ENCODE results near the gene BIN2. TPM values are rescaled to one million over a fixed set of nuclear protein-coding genes. Genes with fewer than 3 reads are reported as not detected.
"Not testable (repeated sequence)": the region's sequence is repeated elsewhere in the genome, so short reads cannot be mapped to it uniquely, and the experiment has no call there.

BIN2 gene
- total RNA-seq, 8 experiments from 2014 or later: 0.14 to 3.0 (median 1.1) TPM; not detected in 3

GRCh38 chr12:51323317-51323960, 535 bp downstream of the BIN2 start:
- no peak overlapping the region for H3K27ac ChIP-seq
- H3K4me1 ChIP-seq (replicated peaks in 1 of 2): no peaks in the 10 kb centered on the region
- 80 to 100% (median 91%) methylated on average over 1 to 5 of the region's 15 CpGs; no CpG with 5 or more reads in 3 of the 10 experiments for WGBS, 10 experiments
- ATAC-seq (replicated peaks in 6 of 8): no peak
- in situ Hi-C loops (cut with MboI; ENCODE audit: low pct_unique_long_range_greater_than_20kb in 2 of 9, low sequenced_read_pairs in 9 of 9, unreplicated experiment in 9 of 9): loop anchor here in 1 of 9 experiments (10.0 kb wide), 1 partner anchor 49 kb away; the partner anchor contains the start of gene SMAGP
- no peak overlapping the region for H3K4me3 ChIP-seq

- H3K4me1 ChIP-seq (replicated peaks in 1 of 2): no peaks in the 10 kb centered on the region
- 75 to 100% (median 84%) methylated on average over 2 to 5 of the region's 5 CpGs for WGBS, 10 experiments
- ATAC-seq (replicated peaks in 6 of 8): no peak
- H3K27ac ChIP-seq: no peak overlapping the region
- in situ Hi-C loops (cut with MboI; ENCODE audit: low pct_unique_long_range_greater_than_20kb in 2 of 9, low sequenced_read_pairs in 9 of 9, unreplicated experiment in 9 of 9): loop anchor here in 1 of 9 experiments (10.0 kb wide), 1 partner anchor 48 kb away; the partner anchor contains the start of gene SMAGP
- no peak overlapping the region for H3K4me3 ChIP-seq
Measured at GRCh38 chr12:51322452-51322851, 1.5 kb downstream of the BIN2 start.

- WGBS, 10 experiments: 85 to 100% (median 100%) methylated on average over 1 to 3 of the region's 3 CpGs; no CpG with 5 or more reads in 2 of the 10 experiments
- no peak for ATAC-seq (replicated peaks in 6 of 8)
- Histone ChIP-seq H3K4me1 (replicated peaks in 1 of 2) (no peaks in the 10 kb centered on the region), H3K4me3 (no peak overlapping the region), H3K27ac (no peak overlapping the region)
- in situ Hi-C loops (cut with MboI; ENCODE audit: low pct_unique_long_range_greater_than_20kb in 2 of 9, low sequenced_read_pairs in 9 of 9, unreplicated experiment in 9 of 9): loop anchor here in 1 of 9 experiments (10.0 kb wide), 1 partner anchor 47 kb away; the partner anchor contains the start of gene SMAGP
Measured at GRCh38 chr12:51321882-51322281, 2.1 kb downstream of the BIN2 start.

- 0 to 60% (median 18%) methylated on average over 1 to 2 of the region's 3 CpGs; no CpG with 5 or more reads in 2 of the 10 experiments for WGBS, 10 experiments
- peak in 5 of 8 experiments; percentile 31 to 66 (median 48) for ATAC-seq (replicated peaks in 6 of 8)
- no peak overlapping the region for H3K4me3 ChIP-seq
- in situ Hi-C loops (cut with MboI; ENCODE audit: low pct_unique_long_range_greater_than_20kb in 2 of 9, low sequenced_read_pairs in 9 of 9, unreplicated experiment in 9 of 9): loop anchor here in 1 of 9 experiments (10.0 kb wide), 1 partner anchor 46 kb away; the partner anchor contains the start of gene SMAGP
- H3K4me1 ChIP-seq (replicated peaks in 1 of 2): no peaks in the 10 kb centered on the region
- no peak overlapping the region for H3K27ac ChIP-seq
Measured at GRCh38 chr12:51320695-51321320, 3.2 kb downstream of the BIN2 start.

GRCh38 chr12:51320311-51320694, 3.7 kb downstream of the BIN2 start:
- Histone ChIP-seq H3K4me3 (no peak overlapping the region), H3K4me1 (replicated peaks in 1 of 2) (no peaks in the 10 kb centered on the region), H3K27ac (no peak overlapping the region)
- peak in 3 of 8 experiments; percentile 8 to 18 (median 13) for ATAC-seq (replicated peaks in 6 of 8)
- in situ Hi-C loops (cut with MboI; ENCODE audit: low pct_unique_long_range_greater_than_20kb in 2 of 9, low sequenced_read_pairs in 9 of 9, unreplicated experiment in 9 of 9): loop anchor here in 1 of 9 experiments (10.0 kb wide), 1 partner anchor 46 kb away; the partner anchor contains the start of gene SMAGP
- 0 to 88% (median 64%) methylated on average over 1 to 4 of the region's 4 CpGs; no CpG with 5 or more reads in 1 of the 10 experiments for WGBS, 10 experiments

GRCh38 chr12:51318846-51319599, 5.0 kb downstream of the BIN2 start:
- in situ Hi-C loops (cut with MboI; ENCODE audit: low pct_unique_long_range_greater_than_20kb in 2 of 9, low sequenced_read_pairs in 9 of 9, unreplicated experiment in 9 of 9): no loop called here
- Histone ChIP-seq H3K4me1 (replicated peaks in 1 of 2) (no peaks in the 10 kb centered on the region), H3K4me3 (no peak overlapping the region), H3K27ac (no peak overlapping the region)
- 0 to 100% (median 54%) methylated on average over 1 to 3 of the region's 3 CpGs for WGBS, 10 experiments
- ATAC-seq (replicated peaks in 6 of 8): peak in 3 of 8 experiments; percentile 74 to 82 (median 74)

- H3K4me3 ChIP-seq; H3K4me1 ChIP-seq (replicated peaks in 1 of 2); H3K27ac ChIP-seq; in situ Hi-C loops (cut with MboI; ENCODE audit: low pct_unique_long_range_greater_than_20kb in 2 of 9, low sequenced_read_pairs in 9 of 9, unreplicated experiment in 9 of 9): not testable (repeated sequence)
- WGBS, 10 experiments: 60 to 100% (median 96%) methylated on average over 1 to 4 of the region's 8 CpGs; no CpG with 5 or more reads in 1 of the 10 experiments
- peak in 1 of 8 experiments; percentile 11 for ATAC-seq (replicated peaks in 6 of 8)
Measured at GRCh38 chr12:51318057-51318806, 5.7 kb downstream of the BIN2 start.

GRCh38 chr12:51311389-51311788, 12.6 kb downstream of the BIN2 start:
- Histone ChIP-seq H3K4me1 (replicated peaks in 1 of 2) (no peaks in the 10 kb centered on the region), H3K27ac (no peak overlapping the region), H3K4me3 (no peak overlapping the region)
- in situ Hi-C loops (cut with MboI; ENCODE audit: low pct_unique_long_range_greater_than_20kb in 2 of 9, low sequenced_read_pairs in 9 of 9, unreplicated experiment in 9 of 9): no loop called here
- 100% methylated on average over 1 of the region's 1 CpG; no CpG with 5 or more reads in 8 of the 10 experiments for WGBS, 10 experiments
- no peak for ATAC-seq (replicated peaks in 6 of 8)

GRCh38 chr12:51307655-51308593, 16.1 kb downstream of the BIN2 start:
- Histone ChIP-seq H3K27ac (no peak overlapping the region), H3K4me1 (replicated peaks in 1 of 2) (no peaks in the 10 kb centered on the region), H3K4me3 (no peak overlapping the region)
- WGBS, 10 experiments: 0 to 100% (median 77%) methylated on average over 1 to 5 of the region's 6 CpGs
- ATAC-seq (replicated peaks in 6 of 8): peak in 3 of 8 experiments; percentile 100
- in situ Hi-C loops (cut with MboI; ENCODE audit: low pct_unique_long_range_greater_than_20kb in 2 of 9, low sequenced_read_pairs in 9 of 9, unreplicated experiment in 9 of 9): no loop called here

- Histone ChIP-seq H3K4me3 (no peak overlapping the region), H3K27ac (no peak overlapping the region), H3K4me1 (replicated peaks in 1 of 2) (no peaks in the 10 kb centered on the region)
- ATAC-seq (replicated peaks in 6 of 8): no peak
- in situ Hi-C loops (cut with MboI; ENCODE audit: low pct_unique_long_range_greater_than_20kb in 2 of 9, low sequenced_read_pairs in 9 of 9, unreplicated experiment in 9 of 9): no loop called here
- 50 to 100% (median 90%) methylated on average over 1 to 5 of the region's 5 CpGs; no CpG with 5 or more reads in 1 of the 10 experiments for WGBS, 10 experiments
Measured at GRCh38 chr12:51306507-51306906, 17.5 kb downstream of the BIN2 start.

- H3K4me1 ChIP-seq (replicated peaks in 1 of 2); ATAC-seq (replicated peaks in 6 of 8); H3K4me3 ChIP-seq; in situ Hi-C loops (cut with MboI; ENCODE audit: low pct_unique_long_range_greater_than_20kb in 2 of 9, low sequenced_read_pairs in 9 of 9, unreplicated experiment in 9 of 9); H3K27ac ChIP-seq: not testable (repeated sequence)
- WGBS, 10 experiments: 77 to 96% (median 86%) methylated on average over 4 to 10 of the region's 10 CpGs; no CpG with 5 or more reads in 2 of the 10 experiments
Measured at GRCh38 chr12:51300768-51301167, 23.2 kb downstream of the BIN2 start.

Measured in motor neuron (in vitro differentiated cells).